GM12874 (cell line): Measurements from ENCODE around the gene CA5B.

Experiments used
- CTCF ChIP-seq: IDR thresholded peaks from 2 replicates; pipeline ENCODE4 v1.5.1; 2011; ENCODE audit warnings: low read depth, mild to moderate bottlenecking, control low read depth, low read length, moderate library complexity; ENCODE audit not compliant: insufficient read depth

Gene CA5B

GRCh38 chrX:15834053-15834452 is 96.0 kb downstream of the CA5B start:
- TF ChIP-seq CTCF = no peak

GRCh38 chrX:15834827-15835595 is 96.9 kb downstream of the CA5B start:
- TF ChIP-seq CTCF = no peak
